Measurements from ENCODE around the gene MEG3.
"Not testable (repeated sequence)": the region's sequence is repeated elsewhere in the genome, so short reads cannot be mapped to it uniquely, and the experiment has no call there.

Gene MEG3

GRCh38 chr14:100816286-100816949, 9.5 kb upstream of the MEG3 start:
- no peaks in the 10 kb centered on the region for H3K36me3 ChIP-seq (ENCODE audit: control insufficient read depth, insufficient read depth, low read length)
- peak overlapping the region; percentile 82 for H3K27ac ChIP-seq (ENCODE audit: low read depth, low read length, severe bottlenecking)
- no peak overlapping the region for H3K4me3 ChIP-seq (ENCODE audit: extremely low read depth, insufficient read depth, low read length, poor library complexity, severe bottlenecking)
- WGBS, 2 experiments (ENCODE audit: insufficient coverage in 2 of 2), result 92 to 93% methylated on average over 3 of the region's 5 CpGs
- peaks cover 19% of the 10 kb centered on the region for H3K4me1 ChIP-seq (ENCODE audit: control insufficient read depth, insufficient read depth, low read length, poor library complexity, severe bottlenecking)
- H3K9me3 ChIP-seq (ENCODE audit: control insufficient read depth, low read length), result peaks cover 9% of the 10 kb centered on the region

DNA sequence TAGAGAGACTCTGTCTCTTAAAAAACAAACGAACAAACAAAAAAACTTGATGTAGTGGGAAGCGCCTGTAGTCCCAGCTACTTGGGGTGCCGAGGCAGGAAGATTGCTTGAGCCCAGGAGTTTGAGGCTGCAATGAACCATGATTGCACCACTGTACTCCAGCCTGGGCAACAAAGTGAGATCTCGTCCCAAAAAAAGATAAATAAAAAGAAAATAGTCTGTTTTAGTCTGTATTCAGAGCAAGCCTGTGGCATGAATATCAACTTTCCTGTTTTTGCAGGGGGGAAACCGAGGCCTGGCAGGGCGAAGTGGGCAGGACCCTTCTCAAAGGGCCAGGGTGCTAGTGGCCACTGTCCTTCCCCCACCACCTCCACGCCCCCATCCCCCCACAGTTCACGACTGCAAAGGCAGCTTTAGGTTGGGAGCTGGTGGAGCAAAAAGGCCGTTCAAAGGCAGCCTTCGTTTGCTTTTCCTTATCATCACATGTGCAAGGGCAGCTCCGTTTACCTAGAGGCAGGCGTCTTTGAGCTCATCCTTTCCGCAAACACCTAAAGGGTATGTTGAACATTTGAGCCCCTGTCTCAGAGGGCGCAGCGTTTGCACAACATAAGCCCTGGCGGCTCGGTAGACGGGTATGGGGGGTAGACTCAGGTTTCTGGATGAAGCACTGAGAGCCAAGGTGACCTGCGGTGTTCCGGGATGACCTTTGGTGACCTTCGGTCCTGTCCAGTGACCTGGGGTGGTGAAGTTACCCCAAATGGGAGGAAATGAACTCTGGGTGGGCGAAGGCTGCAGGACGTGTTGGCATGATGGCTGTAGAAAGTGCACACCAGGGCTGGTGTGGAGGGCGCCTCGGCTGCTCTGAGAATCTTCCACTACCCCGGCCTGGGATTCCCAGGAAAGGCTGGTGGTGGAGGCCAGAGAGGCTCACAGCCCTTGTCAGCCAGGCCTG, 8.7 kb upstream of the MEG3 start:
- Histone ChIP-seq H3K4me1 (ENCODE audit: control insufficient read depth, insufficient read depth, low read length, poor library complexity, severe bottlenecking) (peaks cover 19% of the 10 kb centered on the region), H3K9me3 (ENCODE audit: control insufficient read depth, low read length) (peaks cover under 1% of the 10 kb centered on the region), H3K4me3 (ENCODE audit: extremely low read depth, insufficient read depth, low read length, poor library complexity, severe bottlenecking) (no peak overlapping the region), H3K36me3 (ENCODE audit: control insufficient read depth, insufficient read depth, low read length) (no peaks in the 10 kb centered on the region), H3K27ac (ENCODE audit: low read depth, low read length, severe bottlenecking) (no peak overlapping the region)
- WGBS, 2 experiments (ENCODE audit: insufficient coverage in 2 of 2), result 91 to 92% methylated on average over 15 to 24 of the region's 26 CpGs

GRCh38 chr14:100818221-100818699, 7.7 kb upstream of the MEG3 start:
- 83% methylated on average over 1 of the region's 3 CpGs; no CpG with 5 or more reads in 1 of the 2 experiments for WGBS, 2 experiments (ENCODE audit: insufficient coverage in 2 of 2)
- no peak overlapping the region for H3K27ac ChIP-seq (ENCODE audit: low read depth, low read length, severe bottlenecking)
- no peaks in the 10 kb centered on the region for H3K36me3 ChIP-seq (ENCODE audit: control insufficient read depth, insufficient read depth, low read length)
- H3K4me3 ChIP-seq (ENCODE audit: extremely low read depth, insufficient read depth, low read length, poor library complexity, severe bottlenecking), result no peak overlapping the region
- H3K4me1 ChIP-seq (ENCODE audit: control insufficient read depth, insufficient read depth, low read length, poor library complexity, severe bottlenecking), result peaks cover 19% of the 10 kb centered on the region
- H3K9me3 ChIP-seq (ENCODE audit: control insufficient read depth, low read length), result no peaks in the 10 kb centered on the region

DNA sequence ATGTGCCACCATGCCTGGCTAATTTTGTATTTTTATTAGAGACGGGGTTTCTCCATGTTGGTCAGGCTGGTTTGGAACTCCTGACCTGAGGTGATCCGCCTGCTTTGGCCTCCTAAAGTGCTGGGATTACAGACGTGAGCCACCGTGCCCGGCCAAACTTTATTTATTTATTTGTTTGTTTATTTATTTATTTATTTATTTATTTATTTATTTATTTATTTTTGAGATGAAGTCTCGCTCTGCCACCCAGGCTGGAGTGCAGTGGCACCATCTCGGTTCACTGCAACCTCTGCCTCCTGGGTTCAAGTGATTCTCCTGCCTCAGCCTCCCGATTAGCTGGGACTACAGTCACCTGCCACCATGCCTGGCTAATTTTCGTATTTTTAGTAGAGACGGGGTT, 7.0 kb upstream of the MEG3 start:
- not testable (repeated sequence) for H3K4me3 ChIP-seq (ENCODE audit: extremely low read depth, insufficient read depth, low read length, poor library complexity, severe bottlenecking); H3K27ac ChIP-seq (ENCODE audit: low read depth, low read length, severe bottlenecking); H3K9me3 ChIP-seq (ENCODE audit: control insufficient read depth, low read length); H3K36me3 ChIP-seq (ENCODE audit: control insufficient read depth, insufficient read depth, low read length)
- WGBS, 2 experiments (ENCODE audit: insufficient coverage in 2 of 2), result 95% methylated on average over 5 of the region's 10 CpGs
- peaks cover 19% of the 10 kb centered on the region for H3K4me1 ChIP-seq (ENCODE audit: control insufficient read depth, insufficient read depth, low read length, poor library complexity, severe bottlenecking)

- no peak overlapping the region for H3K27ac ChIP-seq (ENCODE audit: low read depth, low read length, severe bottlenecking)
- no peaks in the 10 kb centered on the region for H3K9me3 ChIP-seq (ENCODE audit: control insufficient read depth, low read length)
- 100% methylated on average over 1 of the region's 1 CpG; no CpG with 5 or more reads in 1 of the 2 experiments for WGBS, 2 experiments (ENCODE audit: insufficient coverage in 2 of 2)
- no peaks in the 10 kb centered on the region for H3K36me3 ChIP-seq (ENCODE audit: control insufficient read depth, insufficient read depth, low read length)
- peaks cover 19% of the 10 kb centered on the region for H3K4me1 ChIP-seq (ENCODE audit: control insufficient read depth, insufficient read depth, low read length, poor library complexity, severe bottlenecking)
- H3K4me3 ChIP-seq (ENCODE audit: extremely low read depth, insufficient read depth, low read length, poor library complexity, severe bottlenecking), result no peak overlapping the region
Observed at GRCh38 chr14:100819453-100819828, 6.5 kb upstream of the MEG3 start.

DNA sequence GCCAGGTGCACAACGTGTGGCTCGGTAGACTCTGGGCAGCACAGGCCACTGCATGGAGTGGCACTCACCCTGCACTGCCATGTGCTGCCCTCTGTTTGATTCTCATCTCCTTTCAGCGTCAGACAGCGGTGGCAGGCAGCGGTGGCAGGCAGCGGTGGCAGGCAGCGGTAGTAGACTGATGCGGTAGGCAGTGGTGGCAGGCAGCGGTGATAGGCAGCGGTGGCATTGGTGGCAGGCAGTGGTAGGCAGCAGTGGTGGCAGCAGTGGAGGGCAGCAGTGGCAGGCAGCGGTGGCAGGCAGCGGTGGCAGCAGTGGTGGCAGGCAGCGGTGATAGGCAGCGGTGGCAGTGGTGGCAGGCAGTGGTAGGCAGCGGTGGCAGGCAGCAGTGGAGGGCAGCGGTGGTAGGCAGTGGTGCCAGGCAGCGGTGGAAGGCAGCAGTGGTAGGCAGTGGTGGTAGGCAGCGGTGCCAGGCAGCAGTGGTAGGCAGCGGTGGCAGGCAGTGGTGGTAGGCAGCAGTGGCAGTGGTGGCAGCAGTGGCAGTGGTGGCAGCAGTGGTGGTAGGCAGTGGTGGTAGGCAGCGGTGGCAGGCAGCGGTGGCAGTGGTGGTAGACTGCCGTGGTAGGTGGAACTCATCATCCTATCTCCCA, 6.0 kb upstream of the MEG3 start:
- Histone ChIP-seq H3K27ac (ENCODE audit: low read depth, low read length, severe bottlenecking) (no peak overlapping the region), H3K36me3 (ENCODE audit: control insufficient read depth, insufficient read depth, low read length) (no peaks in the 10 kb centered on the region), H3K9me3 (ENCODE audit: control insufficient read depth, low read length) (no peaks in the 10 kb centered on the region), H3K4me3 (ENCODE audit: extremely low read depth, insufficient read depth, low read length, poor library complexity, severe bottlenecking) (no peak overlapping the region), H3K4me1 (ENCODE audit: control insufficient read depth, insufficient read depth, low read length, poor library complexity, severe bottlenecking) (peaks cover 19% of the 10 kb centered on the region)
- WGBS, 2 experiments (ENCODE audit: insufficient coverage in 2 of 2), result 96 to 97% methylated on average over 18 of the region's 22 CpGs

- Histone ChIP-seq H3K4me1 (ENCODE audit: control insufficient read depth, insufficient read depth, low read length, poor library complexity, severe bottlenecking) (peaks cover 10% of the 10 kb centered on the region), H3K4me3 (ENCODE audit: extremely low read depth, insufficient read depth, low read length, poor library complexity, severe bottlenecking) (no peak overlapping the region), H3K27ac (ENCODE audit: low read depth, low read length, severe bottlenecking) (no peak overlapping the region), H3K36me3 (ENCODE audit: control insufficient read depth, insufficient read depth, low read length) (no peaks in the 10 kb centered on the region), H3K9me3 (ENCODE audit: control insufficient read depth, low read length) (no peaks in the 10 kb centered on the region)
- 94% methylated on average over 2 to 3 of the region's 4 CpGs for WGBS, 2 experiments (ENCODE audit: insufficient coverage in 2 of 2)
Observed at GRCh38 chr14:100820957-100821356, 5.0 kb upstream of the MEG3 start.

GRCh38 chr14:100822013-100822412, 3.9 kb upstream of the MEG3 start:
- no peaks in the 10 kb centered on the region for H3K4me1 ChIP-seq (ENCODE audit: control insufficient read depth, insufficient read depth, low read length, poor library complexity, severe bottlenecking)
- 89 to 100% methylated on average over 4 to 6 of the region's 7 CpGs for WGBS, 2 experiments (ENCODE audit: insufficient coverage in 2 of 2)
- no peak overlapping the region for H3K4me3 ChIP-seq (ENCODE audit: extremely low read depth, insufficient read depth, low read length, poor library complexity, severe bottlenecking)
- H3K36me3 ChIP-seq (ENCODE audit: control insufficient read depth, insufficient read depth, low read length), result no peaks in the 10 kb centered on the region
- H3K9me3 ChIP-seq (ENCODE audit: control insufficient read depth, low read length), result peaks cover 8% of the 10 kb centered on the region
- H3K27ac ChIP-seq (ENCODE audit: low read depth, low read length, severe bottlenecking), result no peak overlapping the region

DNA sequence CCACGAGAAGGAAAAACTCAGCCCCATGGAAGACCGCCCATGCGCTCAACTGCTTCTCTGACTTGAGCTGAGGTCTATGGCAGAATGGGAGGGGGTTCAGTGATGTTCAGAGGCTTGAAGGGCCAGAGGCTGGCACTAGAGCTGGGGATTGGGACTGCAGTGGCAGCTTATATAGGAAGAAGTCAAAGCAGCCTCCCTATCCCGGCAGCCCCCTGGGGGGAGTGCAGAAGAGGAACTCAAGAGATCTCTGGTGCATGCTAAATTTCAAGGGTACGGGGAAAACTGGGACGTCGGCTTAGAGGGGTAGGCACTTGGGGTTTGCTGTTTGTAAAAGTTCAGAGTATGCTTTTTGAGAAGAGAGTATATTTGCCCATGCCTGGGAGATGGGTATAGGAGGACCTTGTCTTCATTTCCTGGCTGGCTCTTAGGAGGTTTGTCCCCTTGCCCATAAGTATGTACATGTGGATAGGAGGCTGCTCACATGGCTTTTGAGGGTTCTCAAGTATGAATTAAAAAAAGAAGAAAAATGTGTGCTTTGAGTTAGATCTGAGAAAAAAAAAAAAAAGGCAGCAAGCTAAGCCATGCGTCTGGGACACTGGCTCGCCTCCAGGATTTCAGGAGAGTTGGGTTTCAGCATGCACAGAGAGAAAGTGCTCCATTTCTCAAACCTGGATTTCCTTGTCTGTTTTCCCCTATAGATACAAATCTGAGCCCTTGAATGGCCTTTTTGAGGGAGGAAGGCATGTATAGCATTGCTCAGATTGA, 3.2 kb upstream of the MEG3 start:
- Histone ChIP-seq H3K9me3 (ENCODE audit: control insufficient read depth, low read length) (peaks cover 8% of the 10 kb centered on the region), H3K4me1 (ENCODE audit: control insufficient read depth, insufficient read depth, low read length, poor library complexity, severe bottlenecking) (no peaks in the 10 kb centered on the region), H3K27ac (ENCODE audit: low read depth, low read length, severe bottlenecking) (no peak overlapping the region), H3K4me3 (ENCODE audit: extremely low read depth, insufficient read depth, low read length, poor library complexity, severe bottlenecking) (no peak overlapping the region), H3K36me3 (ENCODE audit: control insufficient read depth, insufficient read depth, low read length) (no peaks in the 10 kb centered on the region)
- WGBS, 2 experiments (ENCODE audit: insufficient coverage in 2 of 2), result 96 to 98% methylated on average over 7 to 9 of the region's 9 CpGs

- H3K9me3 ChIP-seq (ENCODE audit: control insufficient read depth, low read length), result peaks cover 8% of the 10 kb centered on the region
- no peak overlapping the region for H3K27ac ChIP-seq (ENCODE audit: low read depth, low read length, severe bottlenecking)
- no peak overlapping the region for H3K4me3 ChIP-seq (ENCODE audit: extremely low read depth, insufficient read depth, low read length, poor library complexity, severe bottlenecking)
- no peaks in the 10 kb centered on the region for H3K36me3 ChIP-seq (ENCODE audit: control insufficient read depth, insufficient read depth, low read length)
- WGBS, 2 experiments (ENCODE audit: insufficient coverage in 2 of 2), result 90 to 91% methylated on average over 7 to 9 of the region's 11 CpGs
- no peaks in the 10 kb centered on the region for H3K4me1 ChIP-seq (ENCODE audit: control insufficient read depth, insufficient read depth, low read length, poor library complexity, severe bottlenecking)
Observed at GRCh38 chr14:100823413-100824080, 2.4 kb upstream of the MEG3 start.

All from mesodermal cell (in vitro differentiated cells).